SH-SY5Y (cell line): ENCODE data around the gene CTNNA3.

Experiments
- GATA2 ChIP-seq: IDR thresholded peaks from 2 replicates; pipeline ENCODE4 v1.6.1; 2011; ENCODE audit warnings: mild to moderate bottlenecking, low read depth, low read length
- GATA3 ChIP-seq: IDR thresholded peaks from 2 replicates; pipeline ENCODE4 v1.6.1; 2011; ENCODE audit warnings: low read depth, mild to moderate bottlenecking, low read length, moderate library complexity

Gene CTNNA3

GRCh38 chr10:67506083-67506756 is 189.8 kb downstream of the CTNNA3 start:
- TF ChIP-seq GATA3, result no peak
- TF ChIP-seq GATA2, result no peak

- TF ChIP-seq GATA2 (no peak), GATA3 (no peak)
Measured at GRCh38 chr10:67492317-67493019, 203.5 kb downstream of the CTNNA3 start.

DNA sequence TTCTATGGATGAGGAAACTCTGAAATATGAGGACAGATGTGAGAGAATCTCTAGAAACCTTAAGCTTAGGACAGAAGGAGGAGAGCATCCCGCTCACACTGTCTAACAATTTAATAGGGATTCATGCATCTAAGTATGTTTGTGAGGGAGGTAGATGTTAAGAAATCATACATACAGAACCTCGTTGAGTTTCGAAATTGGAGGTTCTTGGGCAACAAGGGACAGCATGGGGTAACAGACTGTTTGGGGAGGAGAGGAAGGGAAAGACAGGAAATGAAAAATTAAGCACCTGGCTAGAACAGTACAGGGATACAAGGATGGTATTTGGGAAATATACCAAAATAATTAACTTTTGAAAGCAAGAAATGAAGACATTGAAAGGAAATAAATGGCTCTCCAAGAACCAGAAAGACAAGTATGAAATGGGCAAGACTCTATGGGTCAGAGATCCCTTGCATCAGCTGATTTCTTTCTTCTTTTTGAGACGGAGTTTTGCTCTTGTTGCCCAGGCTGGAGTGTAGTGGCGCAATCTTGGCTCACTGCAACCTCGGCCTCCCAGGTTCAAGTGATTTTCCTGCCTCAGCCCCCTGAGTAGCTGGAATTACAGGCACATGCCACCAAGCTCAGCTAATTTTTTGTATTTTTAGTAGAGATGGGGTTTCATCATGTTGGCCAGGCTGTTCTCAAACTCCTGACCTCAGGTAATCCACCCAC is 207.9 kb downstream of the CTNNA3 start:
- TF ChIP-seq GATA2, result no peak
- TF ChIP-seq GATA3, result no peak

- TF ChIP-seq GATA3 (no peak), GATA2 (no peak)
Measured at GRCh38 chr10:67487199-67487598, 208.8 kb downstream of the CTNNA3 start.

GRCh38 chr10:67477868-67478267 is 218.1 kb downstream of the CTNNA3 start:
- TF ChIP-seq GATA3 (no peak), GATA2 (no peak)

- TF ChIP-seq GATA2 (no peak), GATA3 (no peak)
Measured at GRCh38 chr10:67476201-67476600, 219.8 kb downstream of the CTNNA3 start.

DNA sequence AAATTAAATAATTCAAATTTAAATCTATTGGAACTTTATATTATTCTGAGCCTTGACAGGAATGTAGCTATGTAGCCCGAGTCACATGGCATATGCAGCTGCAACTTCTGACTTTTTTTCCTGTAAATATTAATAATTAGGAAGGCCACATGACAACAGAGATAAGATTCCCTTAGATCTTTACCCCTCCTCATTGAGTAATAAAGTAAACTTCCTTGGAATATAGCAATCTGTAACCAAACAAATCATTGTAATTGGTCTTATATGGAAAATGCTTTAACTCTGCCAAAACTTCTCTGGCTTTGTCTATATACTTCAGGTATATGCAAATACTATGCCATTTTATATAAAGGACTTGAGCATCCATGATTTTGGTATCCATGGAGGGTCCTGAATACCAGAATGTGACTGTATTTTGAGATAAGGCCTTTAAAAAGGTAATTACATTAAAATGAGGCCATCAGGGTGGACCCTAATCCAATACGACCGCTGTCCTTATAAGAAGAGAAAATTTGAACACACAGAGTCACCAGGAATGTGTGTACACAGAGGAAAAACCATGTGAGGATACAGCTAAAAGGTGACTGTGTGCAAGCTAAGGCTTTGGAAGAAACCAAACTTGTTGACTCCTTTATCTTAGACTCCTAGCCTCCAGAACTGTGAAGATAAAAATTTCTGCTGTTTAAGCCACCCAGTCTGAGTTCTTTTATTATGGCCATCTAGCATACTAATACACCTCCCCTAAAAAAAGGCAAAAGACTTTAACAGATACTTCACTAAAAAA is 222.0 kb downstream of the CTNNA3 start:
- TF ChIP-seq GATA3, result no peak
- TF ChIP-seq GATA2, result no peak

DNA sequence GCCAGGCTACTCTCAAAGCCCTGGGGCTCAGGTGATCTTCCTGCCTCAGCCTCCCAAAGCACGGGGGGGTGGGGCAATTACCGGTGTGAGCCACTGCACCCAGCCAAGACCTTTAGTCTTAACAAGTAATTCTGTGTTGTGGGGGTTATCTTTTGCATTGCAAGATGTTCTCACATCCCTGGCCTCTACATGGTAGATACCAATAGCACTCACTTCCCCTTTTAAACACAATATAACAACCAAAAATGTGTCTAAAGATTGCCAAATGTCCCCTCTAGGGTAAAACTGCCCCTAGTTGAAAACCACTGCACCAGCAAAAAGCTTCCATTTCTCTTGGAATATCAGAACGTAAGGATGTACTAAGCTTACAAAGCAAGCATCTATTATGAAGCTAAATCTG is 225.0 kb downstream of the CTNNA3 start:
- TF ChIP-seq GATA2 (no peak), GATA3 (no peak)

- TF ChIP-seq GATA2, result no peak
- no peak for TF ChIP-seq GATA3
Measured at GRCh38 chr10:67464278-67464677, 231.7 kb downstream of the CTNNA3 start.

DNA sequence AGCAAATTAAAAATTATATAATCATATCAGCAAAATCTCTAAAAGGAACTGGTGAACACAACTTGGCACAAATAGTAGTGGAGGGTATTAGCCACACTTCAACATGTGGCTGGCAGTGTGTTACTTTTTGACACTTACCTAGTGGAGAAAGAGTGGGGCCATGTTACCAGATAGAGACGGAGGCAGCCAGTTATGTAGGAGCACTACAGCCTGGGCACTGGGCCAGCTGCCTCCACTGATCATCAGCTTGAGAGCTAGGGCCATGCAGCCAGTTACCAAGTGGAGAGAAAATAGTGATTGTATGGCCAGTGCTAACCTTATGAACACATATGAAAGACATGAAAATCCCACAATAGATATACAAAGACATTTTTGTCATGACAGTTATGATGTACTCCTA is 243.1 kb downstream of the CTNNA3 start:
- TF ChIP-seq GATA2 (no peak), GATA3 (no peak)

GRCh38 chr10:67438605-67439304 is 257.2 kb downstream of the CTNNA3 start:
- TF ChIP-seq GATA3 (no peak), GATA2 (no peak)

- TF ChIP-seq GATA3 (no peak), GATA2 (no peak)
Measured at GRCh38 chr10:67433276-67433675, 262.7 kb downstream of the CTNNA3 start.

- TF ChIP-seq GATA2 (no peak), GATA3 (no peak)
Measured at GRCh38 chr10:67402620-67403019, 293.4 kb downstream of the CTNNA3 start.

DNA sequence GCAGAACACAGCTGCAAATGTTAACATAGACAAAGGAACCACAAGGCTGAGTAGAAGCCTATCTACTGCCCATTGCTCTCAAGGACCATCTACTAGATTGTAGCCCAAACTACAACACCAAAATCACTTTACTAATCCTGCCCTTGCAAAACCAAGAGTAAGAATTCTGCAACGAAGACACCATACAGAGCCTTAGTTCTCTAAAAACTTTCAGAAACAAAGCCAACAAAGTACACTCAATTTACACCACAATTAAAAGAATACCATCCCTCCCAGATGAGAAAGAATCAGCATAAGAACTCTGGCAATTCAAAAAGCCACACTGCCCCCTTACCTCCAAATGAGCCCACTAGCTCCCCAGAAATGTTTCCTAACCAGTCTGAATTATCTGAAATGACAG is 294.3 kb downstream of the CTNNA3 start:
- TF ChIP-seq GATA3 (no peak), GATA2 (no peak)
